IMR-90 (cell line): ENCODE results near the gene SLIT2. TPM values are rescaled to one million over a fixed set of nuclear protein-coding genes. Genes with fewer than 3 reads are reported as not detected.
A peak's percentile ranks its signal among the peaks of the same experiment; 100 is the strongest.

Experiments used
- ATAC-seq: fragments of 200-7000 bp; cut with Tn5 transposase; 2 replicates; pipeline ENCODE4 v1.9.1; 2020; ENCODE audit warnings: low read depth, mild to moderate bottlenecking, moderate library complexity
- BruUV-seq: library from RNA; stranded (reverse); fragments of 400-500 nt; replicated peaks from 2 replicates; lab custom pipeline; 2021; lab: Mats Ljungman, UMichigan
- CTCF ChIA-PET: fragments of 300-600 bp; formaldehyde crosslinking; extraction: SDS; loops from one replicate; lab custom pipeline; 2021; ENCODE audit warnings: antibody characterized with exemption; lab: Yijun Ruan, JAX
- POLR2A ChIA-PET: fragments of 300-600 bp; sonication (Branson Sonifier 250); formaldehyde crosslinking; loops from one replicate; lab custom pipeline; 2022; ENCODE audit warnings: antibody characterized with exemption; ENCODE audit not compliant: unreplicated experiment; lab: Charles Lee
- DNase-seq: peaks from one replicate; pipeline ENCODE4 v3.0.0; 2013
- H2AFZ ChIP-seq: replicated peaks from 2 replicates; pipeline ENCODE3; 2013; ENCODE audit warnings: low read length, mild to moderate bottlenecking; ENCODE audit not compliant: poor library complexity
- H2AK5ac ChIP-seq: 2 replicates; pipeline ENCODE4 v1.6.1; 2013; ENCODE audit warnings: low read depth, low read length, inconsistent platforms
- H2AK9ac ChIP-seq: replicated peaks from 2 replicates; pipeline ENCODE3; 2013; ENCODE audit warnings: mild to moderate bottlenecking, low read depth, low read length, moderate library complexity; ENCODE audit not compliant: poor library complexity
- H2BK120ac ChIP-seq: 2 replicates; pipeline ENCODE4 v1.6.1; 2013; ENCODE audit warnings: low read depth, low read length, inconsistent platforms
- H2BK15ac ChIP-seq: 3 replicates; pipeline ENCODE4 v1.6.1; 2013; ENCODE audit warnings: low read depth, low read length, inconsistent platforms
- H2BK20ac ChIP-seq: 2 replicates; pipeline ENCODE4 v1.6.1; 2013; ENCODE audit warnings: low read depth, mild to moderate bottlenecking, inconsistent platforms, low read length, moderate library complexity
- H2BK5ac ChIP-seq: 2 replicates; pipeline ENCODE4 v1.6.1; 2013; ENCODE audit warnings: mild to moderate bottlenecking, low read depth, low read length, inconsistent platforms; ENCODE audit not compliant: poor library complexity, severe bottlenecking
- H3K14ac ChIP-seq: replicated peaks from 2 replicates; pipeline ENCODE4 v1.6.1; 2013; ENCODE audit warnings: low read depth, low read length, inconsistent platforms
- H3K18ac ChIP-seq: 2 replicates; pipeline ENCODE4 v1.6.1; 2013; ENCODE audit warnings: low read depth, low read length, control low read depth
- H3K23ac ChIP-seq: 2 replicates; pipeline ENCODE4 v1.6.1; 2013; ENCODE audit warnings: low read depth, low read length, inconsistent platforms
- H3K27ac ChIP-seq: 2 replicates; pipeline ENCODE4 v1.5.1; 2013; ENCODE audit warnings: mild to moderate bottlenecking, control low read depth, low read length; ENCODE audit not compliant: insufficient read depth
- H3K27me3 ChIP-seq: 2 replicates; pipeline ENCODE4 v1.6.1; 2013; ENCODE audit warnings: low read length; ENCODE audit not compliant: control insufficient read depth, insufficient read depth
- H3K36me3 ChIP-seq: 2 replicates; pipeline ENCODE4 v1.6.1; 2013; ENCODE audit warnings: low read length, mixed read lengths; ENCODE audit not compliant: control insufficient read depth, insufficient read depth
- H3K4ac ChIP-seq: 2 replicates; pipeline ENCODE4 v1.6.1; 2013; ENCODE audit warnings: low read depth, low read length, inconsistent platforms
- H3K4me1 ChIP-seq: 2 replicates; pipeline ENCODE4 v1.6.1; 2013; ENCODE audit warnings: low read length, mixed read lengths; ENCODE audit not compliant: control insufficient read depth, insufficient read depth
- H3K4me2 ChIP-seq: 2 replicates; pipeline ENCODE4 v1.6.1; 2013; ENCODE audit warnings: low read depth, mild to moderate bottlenecking, control low read depth, low read length, moderate library complexity
- H3K4me3 ChIP-seq: 2 replicates; pipeline ENCODE4 v1.5.1; 2013; ENCODE audit warnings: low read depth, mild to moderate bottlenecking, control low read depth, low read length, moderate library complexity; ENCODE audit not compliant: insufficient read depth
- H3K56ac ChIP-seq: 2 replicates; pipeline ENCODE4 v1.6.1; 2013; ENCODE audit warnings: low read length, inconsistent platforms; ENCODE audit not compliant: insufficient read depth; ENCODE audit errors: extremely low read depth
- H3K79me1 ChIP-seq, 2 experiments: 2 replicates each; pipeline ENCODE4 v1.6.1; 2013; ENCODE audit warnings: low read length in 2 of 2, inconsistent platforms in 1 of 2, low read depth in 1 of 2
- H3K9ac ChIP-seq: 2 replicates; pipeline ENCODE4 v1.6.1; 2013; ENCODE audit warnings: low read depth, low read length, control low read depth
- H3K9me1 ChIP-seq: 2 replicates; pipeline ENCODE4 v1.6.1; 2013; ENCODE audit warnings: low read length, inconsistent platforms; ENCODE audit not compliant: insufficient read depth
- H3K9me3 ChIP-seq: 2 replicates; pipeline ENCODE4 v1.6.1; 2013; ENCODE audit warnings: low read length; ENCODE audit not compliant: control insufficient read depth, insufficient read depth
- H4K20me1 ChIP-seq: 2 replicates; pipeline ENCODE4 v1.6.1; 2013; ENCODE audit warnings: low read length, inconsistent platforms; ENCODE audit not compliant: insufficient read depth
- H4K5ac ChIP-seq: 2 replicates; pipeline ENCODE4 v1.6.1; 2013; ENCODE audit warnings: mild to moderate bottlenecking, low read depth, low read length, control low read depth
- H4K8ac ChIP-seq, 2 experiments: 2 replicates each; pipeline ENCODE4 v1.6.1; 2013; ENCODE audit warnings: low read depth in 2 of 2, low read length in 2 of 2, control low read depth in 1 of 2, inconsistent platforms in 1 of 2
- H4K91ac ChIP-seq: 2 replicates; pipeline ENCODE4 v1.6.1; 2013; ENCODE audit warnings: low read depth, low read length, inconsistent platforms; ENCODE audit not compliant: insufficient read depth
- CEBPB ChIP-seq: IDR thresholded peaks from 2 replicates; pipeline ENCODE4 v1.6.1; 2012; ENCODE audit warnings: low read depth, low read length, improper control_type of control experiment
- CHD1 ChIP-seq: IDR thresholded peaks from 2 replicates; pipeline ENCODE4 v1.6.1; 2012; ENCODE audit warnings: low read depth, low read length, improper control_type of control experiment
- FOS ChIP-seq: fragments of 150-350 bp; IDR thresholded peaks from 2 replicates; pipeline ENCODE4 v1.6.1; 2016; ENCODE audit warnings: low read depth, low read length
- MAFK ChIP-seq: IDR thresholded peaks from 2 replicates; pipeline ENCODE4 v1.6.1; 2012; ENCODE audit warnings: low read depth, low read length, improper control_type of control experiment
- MAZ ChIP-seq: IDR thresholded peaks from 2 replicates; pipeline ENCODE4 v1.6.1; 2012; ENCODE audit warnings: low read depth, mild to moderate bottlenecking, low read length, improper control_type of control experiment, moderate library complexity, borderline replicate concordance
- MXI1 ChIP-seq: IDR thresholded peaks from 2 replicates; pipeline ENCODE4 v1.6.1; 2012; ENCODE audit warnings: low read depth, mild to moderate bottlenecking, low read length, moderate library complexity, borderline replicate concordance
- NFE2L2 ChIP-seq: fragments of 150-350 bp; IDR thresholded peaks from 2 replicates; pipeline ENCODE4 v1.6.1; 2016; ENCODE audit warnings: low read depth, mild to moderate bottlenecking, low read length
- POLR2A ChIP-seq: IDR thresholded peaks from 2 replicates; pipeline ENCODE4 v1.6.1; 2012; ENCODE audit warnings: mild to moderate bottlenecking, low read depth, low read length
- RAD21 ChIP-seq: IDR thresholded peaks from 2 replicates; pipeline ENCODE4 v1.6.1; 2012; ENCODE audit warnings: low read length, improper control_type of control experiment
- RCOR1 ChIP-seq: IDR thresholded peaks from 2 replicates; pipeline ENCODE4 v1.6.1; 2012; ENCODE audit warnings: mild to moderate bottlenecking, low read length, improper control_type of control experiment; ENCODE audit not compliant: insufficient replicate concordance
- RFX5 ChIP-seq: IDR thresholded peaks from 2 replicates; pipeline ENCODE4 v1.8.0; 2012; ENCODE audit warnings: low read depth, mild to moderate bottlenecking, low read length, moderate library complexity
- SMC3 ChIP-seq: fragments of 150-350 bp; IDR thresholded peaks from 2 replicates; pipeline ENCODE4 v1.6.1; 2016; ENCODE audit warnings: low read depth, mild to moderate bottlenecking, antibody characterized with exemption, low read length, moderate library complexity
- WGBS, 2 experiments: methylation state at CpG; one replicate each; pipeline versions ENCODE4 v1.1.5 to v1.1.7; 2013; ENCODE audit warnings: missing lambda C conversion rate in 2 of 2; ENCODE audit not compliant: insufficient read length in 1 of 2; ENCODE audit errors: extremely low coverage in 2 of 2; 5-methylcytosine and 5-hydroxymethylcytosine counted together
- dilution Hi-C: fragments of 300-500 bp; cut with HindIII; formaldehyde crosslinking; loops from one replicate; pipeline ENCODE4 v1.14.3; 2018; ENCODE audit warnings: low sequenced_read_pairs; ENCODE audit not compliant: unreplicated experiment
- in situ Hi-C: fragments of 300-500 bp; cut with MboI; formaldehyde crosslinking; loops from 3 replicates; pipeline ENCODE4 v1.14.3; 2019; ENCODE audit warnings: low sequenced_read_pairs, inconsistent platforms, mixed read lengths
- intact Hi-C: fragments of 100-400 bp; cut with micrococcal nuclease; formaldehyde crosslinking; loops from 2 replicates; pipeline ENCODE4 v1.10.0; 2022
- polyA plus RNA-seq, 3 experiments: library from polyadenylated mRNA; depleted of rRNA; stranded (reverse); fragments of >200 nt; gene quantifications; 2 replicates each; pipeline ENCODE4 v1.2.3, GENCODE V29; 2012; ENCODE audit warnings: low replicate concordance in 1 of 3
- total RNA-seq: library from RNA; depleted of rRNA; stranded (reverse); fragments of >200 nt; gene quantifications from 2 replicates; pipeline ENCODE4 v1.2.3, GENCODE V29; 2012
- TF ChIP-seq, protein P1 (sequence below): fragments of 150-350 bp; IDR thresholded peaks from 2 replicates; pipeline ENCODE4 v1.6.1; 2016; ENCODE audit warnings: low read depth, mild to moderate bottlenecking, low read length, moderate library complexity, borderline replicate concordance
- TF ChIP-seq, protein P2 (sequence below): fragments of 150-350 bp; IDR thresholded peaks from 2 replicates; pipeline ENCODE4 v1.6.1; 2017; ENCODE audit warnings: mild to moderate bottlenecking, antibody characterized with exemption, low read length, low read depth
- TF ChIP-seq, protein P3 (sequence below): conservative IDR thresholded peaks from 2 replicates; pipeline ENCODE4 v1.5.1; 2012; ENCODE audit warnings: mild to moderate bottlenecking, low read depth, low read length, improper control_type of control experiment

SLIT2 gene
- total and polyA plus RNA-seq, 2 of the 4 experiments (the other 2 are of a cell fraction) = 13.6 to 14.3 TPM

DNA sequence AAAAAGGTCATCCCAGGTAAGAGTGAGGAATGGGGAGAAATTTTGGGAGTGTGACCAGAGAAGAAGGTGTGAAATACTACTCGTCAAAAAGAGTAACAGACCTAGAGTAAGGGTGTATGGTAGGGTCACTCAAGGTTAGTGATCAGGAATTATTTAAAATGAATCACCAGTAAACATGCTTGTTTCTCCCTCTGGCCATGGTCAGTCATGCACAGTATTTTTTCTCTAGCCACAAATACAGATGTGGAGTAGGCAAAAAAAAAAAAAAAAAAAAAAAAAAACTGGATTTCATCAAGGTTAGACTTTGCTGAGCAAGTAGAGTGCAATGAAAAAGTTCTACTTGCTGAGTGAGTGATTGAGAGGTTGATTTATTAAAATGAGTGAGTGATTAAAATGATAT lies 34.2 kb upstream of the SLIT2 start:
- Histone ChIP-seq H3K4me2 (no peak overlapping the region), H4K5ac (no peak overlapping the region), H3K18ac (no peak overlapping the region), H3K9me3 (no peaks in the 10 kb centered on the region), H3K23ac (no peak overlapping the region), H3K4me1 (no peaks in the 10 kb centered on the region), H3K4ac (no peak overlapping the region), H2BK20ac (no peak overlapping the region), H2AK5ac (no peak overlapping the region), H2AK9ac (no peak overlapping the region), H3K14ac (no peak overlapping the region), H3K9me1 (no peaks in the 10 kb centered on the region), H3K27ac (no peak overlapping the region), H2BK5ac (no peak overlapping the region), H4K8ac (no peak overlapping the region), H3K36me3 (no peaks in the 10 kb centered on the region), H3K9ac (no peak overlapping the region), H3K79me1 (no peaks in the 10 kb centered on the region), H3K4me3 (no peak overlapping the region), H3K27me3 (no peaks in the 10 kb centered on the region), H2BK120ac (no peak overlapping the region), H3K56ac (no peak overlapping the region), H2BK15ac (no peak overlapping the region), H2AFZ (no peak overlapping the region), H4K20me1 (no peaks in the 10 kb centered on the region), H4K91ac (no peak overlapping the region)
- DNase-seq (no peak), ATAC-seq (peak; percentile 35; the same call in 1 of the 2 replicates)
- in situ Hi-C loops = no loop called here
- ChIA-PET POLR2A (no interaction called here), CTCF (interaction anchor here (0.6 kb wide), 1 partner anchor 1547 kb away, joined by 6 read pairs; no protein-coding TSS in a partner anchor)
- TF ChIP-seq NFE2L2 (no peak), RCOR1 (no peak), RFX5 (no peak), POLR2A (no peak), FOS (no peak), MXI1 (no peak), CEBPB (no peak), MAFK (no peak), RAD21 (no peak), SMC3 (no peak), MAZ (no peak), CHD1 (no peak)
- TF ChIP-seq, protein P1, sequence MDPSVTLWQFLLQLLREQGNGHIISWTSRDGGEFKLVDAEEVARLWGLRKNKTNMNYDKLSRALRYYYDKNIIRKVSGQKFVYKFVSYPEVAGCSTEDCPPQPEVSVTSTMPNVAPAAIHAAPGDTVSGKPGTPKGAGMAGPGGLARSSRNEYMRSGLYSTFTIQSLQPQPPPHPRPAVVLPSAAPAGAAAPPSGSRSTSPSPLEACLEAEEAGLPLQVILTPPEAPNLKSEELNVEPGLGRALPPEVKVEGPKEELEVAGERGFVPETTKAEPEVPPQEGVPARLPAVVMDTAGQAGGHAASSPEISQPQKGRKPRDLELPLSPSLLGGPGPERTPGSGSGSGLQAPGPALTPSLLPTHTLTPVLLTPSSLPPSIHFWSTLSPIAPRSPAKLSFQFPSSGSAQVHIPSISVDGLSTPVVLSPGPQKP = no peak
- TF ChIP-seq, protein P2, sequence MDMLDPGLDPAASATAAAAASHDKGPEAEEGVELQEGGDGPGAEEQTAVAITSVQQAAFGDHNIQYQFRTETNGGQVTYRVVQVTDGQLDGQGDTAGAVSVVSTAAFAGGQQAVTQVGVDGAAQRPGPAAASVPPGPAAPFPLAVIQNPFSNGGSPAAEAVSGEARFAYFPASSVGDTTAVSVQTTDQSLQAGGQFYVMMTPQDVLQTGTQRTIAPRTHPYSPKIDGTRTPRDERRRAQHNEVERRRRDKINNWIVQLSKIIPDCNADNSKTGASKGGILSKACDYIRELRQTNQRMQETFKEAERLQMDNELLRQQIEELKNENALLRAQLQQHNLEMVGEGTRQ = no peak
- TF ChIP-seq, protein P3, sequence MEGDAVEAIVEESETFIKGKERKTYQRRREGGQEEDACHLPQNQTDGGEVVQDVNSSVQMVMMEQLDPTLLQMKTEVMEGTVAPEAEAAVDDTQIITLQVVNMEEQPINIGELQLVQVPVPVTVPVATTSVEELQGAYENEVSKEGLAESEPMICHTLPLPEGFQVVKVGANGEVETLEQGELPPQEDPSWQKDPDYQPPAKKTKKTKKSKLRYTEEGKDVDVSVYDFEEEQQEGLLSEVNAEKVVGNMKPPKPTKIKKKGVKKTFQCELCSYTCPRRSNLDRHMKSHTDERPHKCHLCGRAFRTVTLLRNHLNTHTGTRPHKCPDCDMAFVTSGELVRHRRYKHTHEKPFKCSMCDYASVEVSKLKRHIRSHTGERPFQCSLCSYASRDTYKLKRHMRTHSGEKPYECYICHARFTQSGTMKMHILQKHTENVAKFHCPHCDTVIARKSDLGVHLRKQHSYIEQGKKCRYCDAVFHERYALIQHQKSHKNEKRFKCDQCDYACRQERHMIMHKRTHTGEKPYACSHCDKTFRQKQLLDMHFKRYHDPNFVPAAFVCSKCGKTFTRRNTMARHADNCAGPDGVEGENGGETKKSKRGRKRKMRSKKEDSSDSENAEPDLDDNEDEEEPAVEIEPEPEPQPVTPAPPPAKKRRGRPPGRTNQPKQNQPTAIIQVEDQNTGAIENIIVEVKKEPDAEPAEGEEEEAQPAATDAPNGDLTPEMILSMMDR = no peak
- no TSS peak for BruUV-seq
- no CpG with 5 or more reads among the region's 1 CpG for WGBS, 2 experiments
- intact Hi-C loops = no loop called here
- dilution Hi-C loops = no loop called here
